GM18951 (cell line): ENCODE results near the gene CAMTA1.

Experiments
- POLR2A ChIP-seq: IDR thresholded peaks from 4 replicates; pipeline ENCODE4 v1.6.1; 2011; ENCODE audit warnings: mild to moderate bottlenecking; ENCODE audit not compliant: insufficient read length, insufficient read depth; ENCODE audit errors: extremely low read depth
- in situ Hi-C: fragments of 300-500 bp; cut with MboI; formaldehyde crosslinking; loops from one replicate; pipeline ENCODE4 v1.12.0; 2022; ENCODE audit warnings: low sequenced_read_pairs, mixed read lengths, inconsistent platforms; ENCODE audit not compliant: unreplicated experiment

The CAMTA1 gene

DNA sequence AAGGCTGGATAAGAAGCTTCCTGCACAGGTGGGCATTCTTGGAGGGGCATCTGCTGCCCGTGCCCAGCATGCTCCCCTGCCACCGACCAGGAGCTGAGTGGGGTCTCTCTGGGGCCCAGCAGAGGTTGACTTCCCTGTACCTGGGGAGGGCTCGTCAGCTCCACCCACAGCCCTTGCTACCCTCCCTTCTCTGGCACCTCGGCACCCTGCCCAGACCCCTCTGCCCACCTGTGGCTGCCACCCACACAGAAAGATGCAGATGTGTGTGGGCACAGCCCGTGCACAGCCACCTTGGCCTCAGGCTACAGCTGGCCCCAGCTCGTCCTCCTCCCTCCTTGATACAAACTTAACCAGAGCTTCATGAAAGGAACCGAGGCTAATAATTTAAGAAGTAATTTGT, 744.7 kb downstream of the CAMTA1 start:
- in situ Hi-C loops, result no loop called here

GRCh38 chr1:7531562-7532340, 746.5 kb downstream of the CAMTA1 start:
- TF ChIP-seq POLR2A, result no peak

More for the DNA sequence above, 744.7 kb downstream of the CAMTA1 start:
- TF ChIP-seq POLR2A, result no peak

GRCh38 chr1:7533006-7533405, 747.8 kb downstream of the CAMTA1 start:
- in situ Hi-C loops, result no loop called here
- no peak for TF ChIP-seq POLR2A

More at GRCh38 chr1:7531562-7532340, 746.5 kb downstream of the CAMTA1 start:
- in situ Hi-C loops, result no loop called here

- in situ Hi-C loops, result no loop called here
- TF ChIP-seq POLR2A, result no peak
These were observed 749.0 kb downstream of the CAMTA1 start for GRCh38 chr1:7534061-7534825.

GRCh38 chr1:7535016-7535415, 749.8 kb downstream of the CAMTA1 start:
- TF ChIP-seq POLR2A, result no peak
- in situ Hi-C loops, result no loop called here

DNA sequence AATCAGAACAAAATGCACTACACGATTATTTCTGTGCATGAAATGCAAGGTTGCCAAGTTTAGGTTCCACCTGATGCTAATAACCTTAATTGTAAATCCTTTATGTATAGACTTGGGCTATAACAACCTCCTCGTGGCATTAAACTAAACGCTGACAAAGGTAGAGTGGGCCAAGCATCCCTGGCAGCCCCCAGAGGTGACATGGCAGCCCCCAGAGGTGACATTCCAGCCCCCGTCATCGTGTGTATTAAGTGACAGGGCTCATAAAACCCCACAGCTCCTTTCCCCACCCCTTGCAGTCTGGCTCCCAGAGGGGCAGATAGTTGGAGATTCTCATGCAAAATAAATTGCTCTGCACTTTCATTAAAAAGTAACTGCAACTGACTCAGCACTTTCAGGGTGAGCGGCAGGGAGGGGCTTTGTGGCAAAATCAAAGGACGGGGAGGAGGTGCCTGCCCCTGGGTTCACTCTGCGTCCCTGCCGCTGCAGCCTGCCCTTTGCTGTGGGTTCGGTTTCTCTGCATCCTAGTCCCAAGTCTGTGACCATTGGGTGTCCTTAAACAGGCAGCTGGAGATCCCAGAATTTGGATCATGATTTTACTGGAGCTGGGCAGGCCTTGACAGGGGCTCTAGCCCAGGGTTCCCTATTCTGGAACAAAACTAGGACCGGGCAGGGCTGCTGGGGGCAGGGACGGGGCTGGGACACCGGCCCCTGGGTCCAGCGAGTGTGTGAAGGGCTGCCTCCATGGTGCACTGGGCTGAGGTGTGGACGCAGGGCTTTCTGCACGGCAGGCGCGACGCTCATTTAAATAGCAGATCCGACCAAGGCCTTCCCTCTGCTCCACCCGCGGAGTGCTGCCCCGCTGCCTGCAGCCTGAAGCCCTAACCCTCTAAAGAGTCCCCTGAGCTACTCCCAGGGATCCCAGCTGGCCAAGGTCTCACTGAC, 751.0 kb downstream of the CAMTA1 start:
- TF ChIP-seq POLR2A, result no peak
- in situ Hi-C loops, result no loop called here

DNA sequence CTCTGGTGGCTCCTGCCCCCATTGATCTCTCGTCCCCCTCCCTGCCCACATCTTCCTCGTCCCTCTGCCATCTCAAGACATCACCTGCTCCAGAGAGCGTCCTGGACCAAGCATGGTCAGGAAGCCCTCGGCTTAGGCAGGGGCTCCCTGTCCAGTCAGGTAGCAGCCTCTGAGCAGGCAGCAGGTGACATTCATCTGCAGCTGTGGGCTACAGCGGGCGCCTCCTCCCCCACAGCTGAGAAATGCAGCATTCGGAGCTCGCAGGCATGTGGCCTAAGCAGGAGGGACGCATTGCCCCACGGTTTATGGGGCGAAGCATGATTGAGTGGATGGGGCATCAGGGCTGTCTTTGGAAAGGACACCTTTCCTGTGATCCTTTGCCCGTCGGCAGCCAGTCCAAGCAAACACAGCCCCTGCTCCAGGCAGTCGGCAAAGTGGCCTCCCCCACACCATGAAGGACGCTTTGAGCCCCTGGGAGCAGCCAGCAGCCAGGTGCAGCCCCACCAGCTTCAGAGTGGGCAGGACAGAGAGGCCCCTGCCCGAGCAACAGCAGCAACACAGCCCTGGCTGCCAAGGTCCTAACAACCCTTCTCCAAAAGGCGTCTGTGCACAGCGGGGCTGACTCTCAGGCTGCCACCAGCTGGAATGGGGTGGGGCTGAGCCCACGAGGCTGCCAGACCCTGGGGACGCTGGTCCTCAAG, 751.8 kb downstream of the CAMTA1 start:
- in situ Hi-C loops, result no loop called here
- TF ChIP-seq POLR2A, result no peak

DNA sequence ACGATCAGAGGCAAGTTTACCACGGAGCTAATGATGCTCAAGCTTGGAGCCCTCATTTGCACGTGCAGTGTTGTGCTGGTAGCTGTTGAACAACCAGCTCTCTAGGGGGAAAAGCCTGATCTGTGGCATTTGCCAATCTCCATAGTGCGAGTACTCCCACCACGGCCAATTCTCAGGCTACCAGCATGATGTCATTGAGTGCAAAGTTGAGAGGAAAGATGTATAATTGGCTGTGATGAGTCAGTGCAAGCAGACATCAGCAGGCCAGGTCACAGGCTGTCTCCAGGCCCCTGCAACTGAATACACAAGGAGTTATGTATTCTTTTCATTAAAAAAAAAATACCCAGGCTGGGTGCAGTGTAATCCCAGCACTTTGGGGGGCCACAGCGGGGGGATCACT, 752.8 kb downstream of the CAMTA1 start:
- TF ChIP-seq POLR2A, result no peak
- in situ Hi-C loops, result no loop called here

DNA sequence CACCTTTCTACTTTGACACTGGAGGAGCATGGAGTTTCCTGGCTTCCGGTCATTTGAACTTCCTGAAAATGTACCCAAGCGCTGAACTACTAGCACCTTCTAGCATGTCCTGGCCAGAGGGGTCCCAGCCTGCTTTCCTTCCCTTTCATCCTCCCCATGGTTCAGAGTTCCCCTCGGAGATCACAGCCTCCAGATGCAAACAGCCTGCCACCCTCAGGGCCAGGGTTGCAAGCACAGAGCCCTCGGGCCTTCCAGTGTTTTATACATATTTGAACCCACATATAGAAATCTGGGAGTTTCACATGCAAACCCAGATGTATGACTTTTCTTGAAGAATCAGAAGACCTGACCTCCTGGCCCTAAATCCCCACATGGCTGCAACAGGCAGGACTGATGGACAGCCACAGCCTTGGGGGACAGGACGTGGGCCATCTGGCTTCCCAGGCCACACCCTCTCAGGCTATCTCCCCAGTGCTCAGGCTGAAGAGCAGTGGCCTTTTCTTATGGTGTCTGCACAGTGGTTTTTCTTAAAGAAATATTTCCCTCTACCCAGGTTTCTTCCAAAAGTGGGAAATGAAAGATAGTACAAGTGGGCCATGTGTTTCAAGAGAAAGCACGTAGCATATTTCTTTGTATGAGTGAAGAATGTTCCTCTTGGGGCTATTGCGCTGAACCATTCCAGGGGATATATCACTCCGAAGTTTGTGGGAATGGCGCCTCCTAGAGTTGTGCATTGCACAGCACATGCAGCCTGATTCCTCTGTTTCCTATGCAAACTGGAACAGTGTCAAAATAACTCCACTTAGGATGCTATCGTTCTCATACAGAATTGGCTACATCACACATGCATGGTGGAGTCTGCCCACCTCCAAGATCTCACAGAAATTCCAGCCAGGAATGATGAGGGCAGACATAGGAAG, 753.9 kb downstream of the CAMTA1 start:
- in situ Hi-C loops, result no loop called here

DNA sequence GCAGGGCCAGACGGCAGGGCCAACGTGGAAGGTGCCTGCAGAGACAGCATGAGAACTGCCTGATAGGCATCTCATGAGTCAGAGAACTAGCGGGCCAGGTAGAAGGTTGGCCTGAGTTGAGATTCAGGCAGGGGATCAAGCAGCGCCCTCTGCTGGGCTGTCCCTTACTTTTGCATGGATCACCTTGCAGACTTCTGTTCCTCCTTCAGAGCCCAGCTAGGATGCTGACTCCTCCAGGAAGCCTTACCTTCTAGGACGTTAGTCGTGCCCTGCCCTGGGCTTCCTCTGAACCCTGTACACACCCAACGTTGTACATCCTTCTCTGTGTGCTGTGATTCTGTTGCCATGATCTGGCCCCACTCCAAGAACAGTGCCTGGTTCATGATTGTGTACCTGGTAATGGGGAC, 754.5 kb downstream of the CAMTA1 start:
- in situ Hi-C loops, result no loop called here

More for the DNA sequence above, 753.9 kb downstream of the CAMTA1 start:
- TF ChIP-seq POLR2A, result no peak

DNA sequence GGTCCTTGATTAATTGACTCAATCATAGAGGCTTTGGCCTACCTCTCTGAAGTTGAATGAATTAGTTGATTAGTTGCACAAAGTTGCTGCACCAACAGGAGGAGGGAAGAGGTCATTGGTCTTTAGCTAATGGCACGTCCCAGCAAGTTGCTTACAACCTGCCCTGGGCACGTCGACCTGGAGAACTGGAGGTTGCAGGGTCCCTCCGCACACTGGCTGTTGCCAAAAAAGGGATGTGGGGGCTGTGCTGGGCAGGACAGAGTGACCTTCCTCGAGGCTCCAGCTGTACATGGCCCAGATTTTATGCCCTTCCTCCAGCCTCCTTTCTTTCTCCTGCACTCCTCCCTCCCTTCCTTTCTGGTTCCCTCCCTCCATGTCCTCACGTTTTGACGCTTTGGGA, 755.6 kb downstream of the CAMTA1 start:
- no peak for TF ChIP-seq POLR2A
- in situ Hi-C loops, result no loop called here

More for the DNA sequence above, 754.5 kb downstream of the CAMTA1 start:
- no peak for TF ChIP-seq POLR2A
